BLaER1 treated with 17β-estradiol and CSF1 and Interleukin-3, amounts not matched to agents 10 nM and 100 nM (cell line): ENCODE results near the gene HPD.

Experiments
- H3K27ac ChIP-seq, 11 experiments: shearing (Covaris generic); formaldehyde crosslinking; 2 replicates each; pipeline ENCODE4 v1.8.1; 2022
- H3K27me3 ChIP-seq, 11 experiments: shearing (Covaris generic); formaldehyde crosslinking; 2 replicates each; pipeline ENCODE4 v1.8.1; 2022
- H3K36me3 ChIP-seq, 11 experiments: shearing (Covaris generic); formaldehyde crosslinking; 2 replicates each; pipeline ENCODE4 v1.8.1; 2022
- H3K4me1 ChIP-seq, 10 experiments: shearing (Covaris generic); formaldehyde crosslinking; 2 replicates each; pipeline ENCODE4 v1.8.1; 2022
- H3K4me2 ChIP-seq, 11 experiments: shearing (Covaris generic); formaldehyde crosslinking; 2 replicates each; pipeline ENCODE4 v1.8.1; 2022
- H3K4me3 ChIP-seq, 10 experiments: shearing (Covaris generic); formaldehyde crosslinking; 2 replicates each; pipeline ENCODE4 v1.8.1; 2022
- H3K9ac ChIP-seq, 11 experiments: shearing (Covaris generic); formaldehyde crosslinking; 2 replicates each; pipeline ENCODE4 v1.8.1; 2022
- H3K9me3 ChIP-seq, 11 experiments: shearing (Covaris generic); formaldehyde crosslinking; replicated peaks in 1 of 11; 2 replicates each; pipeline ENCODE4 v1.8.1; 2022
- H4K20me1 ChIP-seq, 11 experiments: shearing (Covaris generic); formaldehyde crosslinking; 2 replicates each; pipeline ENCODE4 v1.8.1; 2022
- Cebpa-rat ChIP-seq, 11 experiments: shearing (Covaris generic); IDR thresholded peaks; 2 replicates each; pipeline ENCODE4 v1.8.1; 2022

Gene HPD

GRCh38 chr12:121789800-121790728, 68.6 kb downstream of the HPD start:
- H3K36me3 ChIP-seq: peaks cover under 1 to 15% (median 12%) of the 10 kb centered on the region in 11 experiments; a peak in 14 of 22 replicates
- no peaks in the 10 kb centered on the region for H3K9me3 ChIP-seq
- peak overlapping the region; percentile 20 to 60 (median 49); a peak in 19 of 20 replicates for H3K4me3 ChIP-seq
- peak overlapping the region; percentile 72 to 92 (median 81) for H3K9ac ChIP-seq
- peak in 2 of 11 experiments; percentile 16 to 69; a peak in 3 of 22 replicates for TF ChIP-seq Cebpa-rat (IDR thresholded peaks at IDR 0.05)
- peaks cover 4 to 20% (median 6%) of the 10 kb centered on the region in 11 experiments; a peak in 19 of 22 replicates for H4K20me1 ChIP-seq
- H3K4me2 ChIP-seq: peak overlapping the region; percentile 82 to 100 (median 95)
- no peaks in the 10 kb centered on the region for H3K27me3 ChIP-seq
- peak overlapping the region; percentile 86 to 99 (median 93) for H3K27ac ChIP-seq
- peaks cover 79 to 92% (median 82%) of the 10 kb centered on the region in 10 experiments for H3K4me1 ChIP-seq
